DMS53 treated with DMSO at 0.1 percent for 48 hours (cell line): ENCODE data around the gene HS3ST3A1.

Experiments used
- DNase-seq: peaks from one replicate; lab custom pipeline; 2025; ENCODE audit not compliant: unreplicated experiment; lab: John Stamatoyannopoulos, UW

Gene HS3ST3A1

DNA sequence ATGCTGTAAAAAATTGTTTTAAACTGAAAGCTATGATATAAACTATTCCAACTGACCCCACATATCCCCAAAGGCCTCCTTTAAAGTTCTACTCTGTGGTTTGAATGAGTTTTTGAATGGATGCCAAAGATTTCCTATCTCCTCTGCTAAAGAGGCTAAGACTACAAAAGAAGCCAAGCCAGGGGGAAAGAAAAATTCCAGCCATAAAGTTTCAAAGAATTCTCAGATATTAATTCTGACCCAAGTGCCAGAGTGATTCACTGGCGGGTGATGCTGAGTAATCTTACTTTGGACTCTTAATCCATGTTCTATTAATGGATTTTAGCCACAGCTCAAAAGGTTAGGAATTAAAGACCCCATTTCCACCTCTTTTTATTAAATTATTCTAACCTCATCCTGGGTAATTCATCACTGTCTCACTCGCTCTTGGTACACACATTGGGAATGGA, 60.7 kb downstream of the HS3ST3A1 start:
- DNase-seq, result no peak

GRCh38 chr17:13540546-13540945, 61.2 kb downstream of the HS3ST3A1 start:
- DNase-seq, result no peak

- DNase-seq, result no peak
These were observed 62.3 kb downstream of the HS3ST3A1 start for GRCh38 chr17:13539421-13539820.

DNA sequence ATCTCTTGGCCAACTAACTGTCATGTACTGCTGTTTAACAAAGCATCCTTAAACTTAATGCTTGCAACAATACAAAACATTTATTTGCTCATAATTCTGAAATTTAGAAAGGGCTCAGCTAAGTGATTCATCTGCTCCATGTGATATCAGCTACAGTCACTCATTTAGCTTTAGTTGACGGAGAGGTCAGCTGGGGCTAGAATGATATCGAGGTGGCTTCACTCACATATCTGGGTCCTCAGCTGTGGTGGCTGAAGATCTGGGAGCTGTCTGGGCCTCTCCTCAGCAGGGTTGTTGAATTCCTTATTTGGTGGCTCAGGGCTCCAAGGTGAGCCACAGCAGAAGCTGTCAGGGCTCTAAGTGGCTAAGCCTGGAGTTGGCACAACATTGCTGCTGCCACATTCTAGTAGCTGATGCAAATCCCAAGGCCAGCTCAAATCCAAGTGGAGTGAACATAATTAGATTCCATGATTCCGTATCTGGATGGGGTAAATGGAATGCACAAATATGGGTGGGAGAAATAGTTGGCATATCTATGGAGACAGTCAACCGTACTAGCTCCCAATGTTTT, 62.8 kb downstream of the HS3ST3A1 start:
- no peak for DNase-seq

GRCh38 chr17:13537871-13538643, 63.7 kb downstream of the HS3ST3A1 start:
- DNase-seq, result no peak

- DNase-seq, result no peak
These were observed 64.5 kb downstream of the HS3ST3A1 start for GRCh38 chr17:13537167-13537731.

DNA sequence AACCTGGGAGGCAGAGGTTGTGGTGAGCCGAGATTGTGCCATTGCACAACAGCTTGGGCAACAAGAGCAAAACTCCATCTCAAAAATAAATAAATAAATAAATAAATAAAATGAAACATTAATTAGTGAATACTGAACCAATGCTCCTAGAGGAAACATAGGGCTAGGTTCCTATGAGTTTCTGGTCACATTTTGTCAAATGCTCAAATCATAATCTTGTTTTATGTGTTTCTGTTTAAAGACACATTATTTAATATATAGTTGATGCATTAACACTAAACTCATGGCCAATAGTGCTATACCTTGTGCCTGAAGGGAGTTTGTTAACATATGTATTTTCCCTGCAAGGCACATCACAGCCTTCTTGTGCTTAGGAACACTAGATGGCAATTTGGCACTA, 66.8 kb downstream of the HS3ST3A1 start:
- DNase-seq, result no peak

DNA sequence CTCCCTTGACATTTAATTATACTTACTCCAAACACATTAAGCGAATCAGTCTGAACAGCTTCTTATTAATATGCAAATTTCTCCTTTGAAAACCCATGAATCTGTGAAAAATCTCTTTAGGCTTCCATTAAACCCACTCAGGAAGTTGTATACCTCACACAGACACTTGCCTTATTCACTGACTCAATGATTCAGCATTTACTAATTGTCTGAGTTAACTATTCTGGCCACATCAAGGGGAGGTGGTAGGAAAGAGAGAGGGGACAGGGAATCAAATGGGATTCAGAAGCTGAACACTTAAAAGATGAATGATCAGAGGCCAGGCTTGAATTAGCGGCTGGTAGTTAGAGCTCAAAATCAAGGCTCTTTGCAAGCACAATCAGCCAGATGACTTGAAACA, 70.0 kb downstream of the HS3ST3A1 start:
- no peak for DNase-seq

GRCh38 chr17:13525876-13526275, 75.9 kb downstream of the HS3ST3A1 start:
- no peak for DNase-seq

DNA sequence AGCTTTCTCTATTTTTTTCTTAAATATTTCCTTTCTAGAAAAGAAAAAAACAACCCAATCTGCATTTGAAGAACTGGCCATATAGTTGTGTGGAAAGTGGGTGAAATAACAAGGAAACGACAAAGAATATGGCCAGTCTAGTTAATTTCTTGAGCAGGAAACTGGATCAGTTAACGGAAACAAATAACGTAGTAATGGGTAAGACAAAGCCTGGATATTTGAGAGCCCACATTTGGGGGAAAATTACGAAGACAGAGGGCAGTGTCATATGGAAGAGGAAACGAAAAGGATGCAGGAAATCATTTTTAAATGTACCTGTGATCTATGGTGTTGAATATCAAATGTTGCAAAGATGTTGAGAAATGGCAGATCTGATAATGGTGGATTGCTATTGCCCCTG, 78.6 kb downstream of the HS3ST3A1 start:
- DNase-seq, result no peak

- no peak for DNase-seq
These were observed 79.0 kb downstream of the HS3ST3A1 start for GRCh38 chr17:13522749-13523148.

DNA sequence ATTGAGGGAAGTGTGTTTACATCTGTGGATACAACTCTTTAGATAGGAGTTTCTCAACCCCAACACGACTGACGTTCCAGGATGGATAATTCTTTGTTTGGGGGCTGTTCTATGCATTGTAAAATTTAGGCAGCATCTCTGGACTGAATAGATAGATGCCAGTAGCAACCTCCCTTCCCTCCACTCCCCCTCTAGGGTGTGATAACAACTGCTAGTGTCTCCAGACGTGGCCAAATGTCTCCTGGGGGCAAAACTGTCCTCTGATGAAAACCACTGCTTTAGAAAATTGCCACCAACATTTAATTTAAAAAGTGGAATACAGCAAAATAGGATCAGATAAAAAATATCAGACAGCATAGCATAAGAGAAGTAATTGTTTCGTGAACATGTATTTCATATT, 79.9 kb downstream of the HS3ST3A1 start:
- no peak for DNase-seq

GRCh38 chr17:13520899-13521572, 80.7 kb downstream of the HS3ST3A1 start:
- DNase-seq, result no peak

DNA sequence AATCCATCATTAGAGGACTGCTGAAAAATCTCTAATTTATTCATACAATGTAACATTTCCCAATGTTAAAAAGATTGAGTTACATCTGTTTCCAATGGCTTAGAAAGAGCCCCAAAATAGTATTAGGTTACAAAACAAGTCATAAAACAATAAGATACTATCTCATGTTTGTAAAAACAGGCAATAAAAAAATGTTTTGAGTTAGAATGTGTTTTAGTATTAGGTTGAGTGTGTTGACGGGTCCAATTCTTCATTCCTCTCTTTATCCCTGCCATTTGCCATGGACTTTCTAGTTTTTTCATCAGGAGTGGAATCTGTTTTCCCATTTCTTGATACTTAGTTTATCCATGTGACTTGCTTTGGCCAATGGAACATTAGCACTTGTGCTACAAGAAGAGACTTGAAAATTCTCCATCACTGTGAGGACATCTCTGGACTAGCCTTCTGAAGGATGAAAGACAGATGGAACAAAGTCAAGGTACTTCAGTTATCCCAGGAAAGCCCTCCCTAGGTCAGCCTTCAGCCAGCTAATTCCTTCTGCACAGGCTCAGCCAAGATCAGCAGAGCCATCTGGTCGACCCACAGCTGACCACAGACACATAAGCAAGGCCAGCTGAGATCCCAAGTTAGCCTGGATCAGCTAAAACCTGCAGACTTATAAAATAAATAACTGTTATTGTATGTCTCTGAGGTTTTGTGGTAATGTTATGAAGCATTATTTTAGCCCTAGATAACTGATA, 83.3 kb downstream of the HS3ST3A1 start:
- DNase-seq, result no peak

- no peak for DNase-seq
These were observed 88.7 kb downstream of the HS3ST3A1 start for GRCh38 chr17:13513039-13513405.

- no peak for DNase-seq
These were observed 91.7 kb downstream of the HS3ST3A1 start for GRCh38 chr17:13510062-13510461.

- no peak for DNase-seq
These were observed 92.2 kb downstream of the HS3ST3A1 start for GRCh38 chr17:13509527-13509926.

DNA sequence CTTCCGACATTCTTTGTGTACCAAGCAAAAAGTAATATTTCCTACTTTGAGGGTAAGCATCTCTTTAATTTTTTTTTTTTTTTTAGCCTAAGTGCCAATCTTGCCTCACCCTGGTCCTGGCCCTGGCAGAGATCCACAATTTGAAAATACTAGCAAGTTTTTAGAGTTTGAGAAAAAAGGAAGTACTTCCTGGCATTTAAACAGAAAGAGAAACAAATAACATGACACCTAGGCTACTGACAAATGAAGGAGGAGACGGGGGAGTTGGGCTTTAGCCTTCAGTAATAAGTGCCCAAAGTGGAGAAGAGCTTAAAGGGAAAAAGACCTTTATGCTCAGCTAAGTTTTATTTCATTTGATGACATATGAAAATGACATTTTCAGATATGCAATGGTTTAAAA, 92.8 kb downstream of the HS3ST3A1 start:
- no peak for DNase-seq

- no peak for DNase-seq
These were observed 98.2 kb downstream of the HS3ST3A1 start for GRCh38 chr17:13503526-13503925.

- DNase-seq, result no peak
These were observed 99.5 kb downstream of the HS3ST3A1 start for GRCh38 chr17:13502263-13502662.

DNA sequence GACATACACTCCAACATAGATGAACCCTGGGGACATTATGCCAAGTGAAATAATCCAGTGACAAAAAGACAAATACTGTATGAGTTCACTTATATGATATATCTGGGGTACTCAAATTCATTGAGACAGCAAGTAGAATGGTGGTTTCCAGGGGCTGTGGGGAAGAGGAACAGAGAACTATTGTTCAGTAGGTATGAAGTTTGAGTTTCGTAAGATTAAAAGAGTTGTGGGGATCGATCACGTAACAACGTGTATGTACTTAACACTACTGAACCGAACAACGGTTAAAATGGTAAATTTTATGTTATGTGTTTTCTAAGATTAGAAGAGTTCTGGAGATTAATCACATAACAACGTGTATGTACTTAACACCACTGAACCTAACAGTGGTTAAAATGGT, 100.8 kb downstream of the HS3ST3A1 start:
- no peak for DNase-seq
